PC-3 (cell line): ENCODE results near the gene HNF4A. TPM values are rescaled to one million over a fixed set of nuclear protein-coding genes. Genes with fewer than 3 reads are reported as not detected.

Experiments used
- microRNA-seq: library from miRNA; unstranded; fragments of <30 nt; microRNA quantifications from one replicate; pipeline ENCODE4 v1.1.0, GENCODE V29; 2020; ENCODE audit not compliant: unreplicated experiment
- total RNA-seq: library from RNA; depleted of rRNA; stranded (reverse); fragments of >200 nt; gene quantifications from 2 replicates; pipeline ENCODE4 v1.2.3, GENCODE V29; 2014; rRNA removed

HNF4A gene
- total RNA-seq, 1 experiment from 2014 or later: not detected

Small RNAs within 50 kb of the gene (microRNA-seq; reads per million reads assigned to microRNA genes)
- gene MIR3646: not detected

Other genes starting within 250 kb of the HNF4A start
- 15.5 and 15.8 TPM in 2 replicates for gene JPH2, start 168.5 kb upstream of the HNF4A start, total RNA-seq
- 29.0 and 34.8 TPM in 2 replicates for gene OSER1, start 144.9 kb upstream of the HNF4A start, total RNA-seq
- gene GDAP1L1, start 108.4 kb upstream of the HNF4A start, total RNA-seq: not detected in 2 replicates
- 8.8 and 9.9 TPM in 2 replicates for gene FITM2, start 44.5 kb upstream of the HNF4A start, total RNA-seq
- gene R3HDML, start 18.7 kb upstream of the HNF4A start, total RNA-seq: not detected in 2 replicates
- 14.0 and 17.9 TPM in 2 replicates for gene TTPAL, start 120.2 kb downstream of the HNF4A start, total RNA-seq
- gene SERINC3, start 166.4 kb downstream of the HNF4A start, total RNA-seq: 75.4 and 92.6 TPM in 2 replicates
- gene PKIG, start 226.9 kb downstream of the HNF4A start, total RNA-seq: 47.5 and 49.2 TPM in 2 replicates